ENCODE data around the gene POU6F2.

DNA sequence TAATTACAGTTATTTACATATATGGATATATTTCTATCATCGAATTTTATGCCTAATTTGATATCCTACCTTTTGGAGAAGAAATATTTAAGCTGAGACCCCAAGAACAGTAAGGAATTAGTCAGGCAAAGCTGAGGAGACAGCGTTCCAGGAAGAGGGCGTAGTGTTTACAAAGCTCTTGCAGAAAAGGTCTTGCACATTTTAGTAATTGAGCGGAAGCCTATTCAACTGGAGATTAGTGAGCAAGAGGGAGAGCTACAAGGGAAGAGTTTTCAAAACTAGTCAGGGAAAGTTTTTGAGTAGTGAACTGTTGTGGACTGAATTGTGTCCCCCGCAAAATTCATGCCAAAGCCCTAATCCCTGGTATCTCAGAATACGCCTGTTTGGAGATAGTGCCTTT, 26.5 kb upstream of the POU6F2 start:
- TF ChIP-seq EZH2 (IDR thresholded peaks at IDR 0.05; ENCODE audit: insufficient read depth, poor library complexity, severe bottlenecking) (no peak), EZH2phosphoT487 (IDR thresholded peaks at IDR 0.05; ENCODE audit: insufficient read depth, low read depth) (no peak)
